HepG2 (cell line): ENCODE results near the gene LCN1. TPM values are rescaled to one million over a fixed set of nuclear protein-coding genes. Genes with fewer than 3 reads are reported as not detected.

Source experiments
- ATAC-seq: fragments of 200-7000 bp; cut with Tn5 transposase; 3 replicates; pipeline ENCODE4 v1.9.1; 2020; ENCODE audit warnings: mild to moderate bottlenecking, moderate library complexity
- Bru-seq: library from RNA; stranded (reverse); fragments of 400-500 nt; gene quantifications from one replicate; lab custom pipeline; 2021; lab: Mats Ljungman, UMichigan
- BruChase-seq, 2 experiments: library from RNA; stranded (reverse); fragments of 400-500 nt; gene quantifications; one replicate each; lab custom pipeline; 2021; lab: Mats Ljungman, UMichigan
- BruUV-seq: library from RNA; stranded (reverse); fragments of 400-500 nt; replicated peaks from 2 replicates; lab custom pipeline; 2021; lab: Mats Ljungman, UMichigan
- CTCF ChIA-PET: fragments of 300-600 bp; formaldehyde crosslinking; extraction: SDS; loops from one replicate; lab custom pipeline; 2021; ENCODE audit warnings: low total read pairs, inconsistent platforms, low intra/inter-chr PET ratio; lab: Yijun Ruan, JAX
- POLR2A ChIA-PET: fragments of 350-600 bp; sonication (Branson Sonifier 250); formaldehyde crosslinking; loops from one replicate; lab custom pipeline; 2020; ENCODE audit warnings: antibody characterized with exemption, inconsistent platforms; lab: Yijun Ruan, JAX
- DNase-seq: peaks from one replicate; pipeline ENCODE4 v3.0.0-alpha.2; 2015; ENCODE audit warnings: low spot score
- FAIRE-seq: peaks from 3 replicates; lab custom pipeline; 2011; peaks lifted over from hg19 to GRCh38; lab: Jason Lieb, UNC
- H2AFZ ChIP-seq: one replicate; pipeline ENCODE4 v1.6.1; 2011; ENCODE audit warnings: low read length, inconsistent platforms
- H3K27ac ChIP-seq: fragments of 300-600 bp; 3 replicates; pipeline ENCODE4 v1.8.0; 2011; ENCODE audit warnings: mixed run types, mild to moderate bottlenecking, mixed read lengths, low read length, inconsistent platforms; ENCODE audit not compliant: insufficient read depth; ENCODE audit errors: extremely low read length
- H3K27me3 ChIP-seq, 2 experiments: fragments of 200-600 bp in 1 of 2; 2 replicates in 1 of 2; 3 replicates in 1 of 2; pipeline versions ENCODE4 v1.6.0 to v1.8.0; 2011; ENCODE audit warnings: low read length in 2 of 2, mild to moderate bottlenecking in 2 of 2, moderate library complexity in 2 of 2, inconsistent platforms in 1 of 2; ENCODE audit not compliant: insufficient read depth in 2 of 2, control insufficient read depth in 1 of 2
- H3K36me3 ChIP-seq, 2 experiments: fragments of 200-600 bp in 1 of 2; replicated peaks in 1 of 2; 2 replicates in 1 of 2; 3 replicates in 1 of 2; pipeline versions ENCODE4 v1.5.1 to v1.8.0; 2011; ENCODE audit warnings: low read length in 2 of 2, inconsistent platforms in 1 of 2; ENCODE audit not compliant: insufficient read depth in 2 of 2, control insufficient read depth in 1 of 2
- H3K4me1 ChIP-seq: 2 replicates; pipeline ENCODE4 v1.5.1; 2012; ENCODE audit warnings: low read length, inconsistent platforms; ENCODE audit not compliant: insufficient read depth
- H3K4me2 ChIP-seq: 2 replicates; pipeline ENCODE4 v1.6.0; 2011; ENCODE audit warnings: low read depth, low read length, inconsistent platforms
- H3K4me3 ChIP-seq, 3 experiments: fragments of 200-600 bp in 1 of 3; sonication (generic), shearing (Covaris generic) in 1 of 3; replicated peaks in 1 of 3; 2 replicates each; pipeline ENCODE4 v1.5.1; 2011 to 2016; ENCODE audit warnings: low read length in 3 of 3, inconsistent platforms in 2 of 3, low read depth in 2 of 3, mild to moderate bottlenecking in 2 of 3, control low read depth in 1 of 3, mixed read lengths in 1 of 3; ENCODE audit not compliant: insufficient read depth in 1 of 3
- H3K79me2 ChIP-seq: one replicate; pipeline ENCODE4 v1.6.1; 2011; ENCODE audit warnings: low read length, inconsistent platforms; ENCODE audit not compliant: insufficient read depth
- H3K9ac ChIP-seq: 2 replicates; pipeline ENCODE4 v1.6.0; 2011; ENCODE audit warnings: mild to moderate bottlenecking, low read depth, low read length, inconsistent platforms; ENCODE audit not compliant: insufficient read depth
- H3K9me3 ChIP-seq: 2 replicates; pipeline ENCODE4 v1.5.1; 2012; ENCODE audit warnings: mild to moderate bottlenecking, low read length
- H4K20me1 ChIP-seq: 2 replicates; pipeline ENCODE4 v1.6.0; 2011; ENCODE audit warnings: inconsistent platforms, mild to moderate bottlenecking, low read length, moderate library complexity; ENCODE audit not compliant: insufficient read depth
- AHR ChIP-seq: IDR thresholded peaks from 2 replicates; pipeline ENCODE4 v1.6.1; 2018; ENCODE audit warnings: missing genetic modification reagents, missing compliant biosample characterization
- AKAP8 ChIP-seq: sonication (generic); formaldehyde crosslinking; IDR thresholded peaks from 2 replicates; pipeline ENCODE4 v1.5.1; 2020; ENCODE audit warnings: mild to moderate bottlenecking, missing genetic modification reagents
- CREB1 ChIP-seq, 2 experiments: fragments of 450-650 bp in 1 of 2; IDR thresholded peaks; 2 replicates each; pipeline ENCODE4 v1.6.1; 2016 to 2017; ENCODE audit warnings: control low read depth in 1 of 2, mild to moderate bottlenecking in 1 of 2, missing compliant biosample characterization in 1 of 2, missing genetic modification characterization in 1 of 2
- DNMT3B ChIP-seq: conservative IDR thresholded peaks from 2 replicates; pipeline ENCODE4 v1.6.1; 2016; ENCODE audit warnings: missing biosample characterization, control low read depth
- HES4 ChIP-seq: sonication (generic); formaldehyde crosslinking; IDR thresholded peaks from 2 replicates; pipeline ENCODE4 v1.9.0; 2021; ENCODE audit warnings: mild to moderate bottlenecking, missing genetic modification reagents, borderline replicate concordance
- KDM2A ChIP-seq: sonication (generic); formaldehyde crosslinking; IDR thresholded peaks from 2 replicates; pipeline ENCODE4 v1.4.0; 2020; ENCODE audit warnings: low read depth, missing genetic modification reagents, borderline replicate concordance
- KLF13 ChIP-seq: sonication (generic); formaldehyde crosslinking; IDR thresholded peaks from 2 replicates; pipeline ENCODE4 v1.4.0; 2020; ENCODE audit warnings: mild to moderate bottlenecking, missing genetic modification reagents
- KMT2B ChIP-seq: IDR thresholded peaks from 2 replicates; pipeline ENCODE4 v1.6.1; 2016; ENCODE audit warnings: missing genetic modification reagents, missing compliant biosample characterization
- NPAS2 ChIP-seq: sonication (generic); formaldehyde crosslinking; IDR thresholded peaks from 2 replicates; pipeline ENCODE4 v1.8.0; 2022; ENCODE audit warnings: mild to moderate bottlenecking, missing genetic modification reagents, borderline replicate concordance
- PHB2 ChIP-seq: fragments of 450-650 bp; IDR thresholded peaks from 2 replicates; pipeline ENCODE4 v1.6.1; 2018; ENCODE audit not compliant: partially characterized antibody
- RFX5 ChIP-seq: IDR thresholded peaks from 2 replicates; pipeline ENCODE4 v1.6.1; 2011; ENCODE audit warnings: low read depth, low read length, improper control_type of control experiment
- RNF219 ChIP-seq: sonication (generic); formaldehyde crosslinking; IDR thresholded peaks from 2 replicates; pipeline ENCODE4 v1.5.0; 2020; ENCODE audit warnings: mild to moderate bottlenecking, missing genetic modification reagents
- ZBTB20 ChIP-seq: sonication (generic); formaldehyde crosslinking; IDR thresholded peaks from 2 replicates; pipeline ENCODE4 v1.8.1; 2023; ENCODE audit warnings: missing genetic modification reagents, low read depth, mild to moderate bottlenecking, borderline replicate concordance
- ZGPAT ChIP-seq: IDR thresholded peaks from 2 replicates; pipeline ENCODE4 v1.6.1; 2016; ENCODE audit warnings: mild to moderate bottlenecking
- ZNF549 ChIP-seq: sonication (generic); formaldehyde crosslinking; IDR thresholded peaks from 2 replicates; pipeline ENCODE4 v1.5.0; 2020; ENCODE audit warnings: missing genetic modification reagents
- ZNF782 ChIP-seq: sonication (generic); formaldehyde crosslinking; IDR thresholded peaks from 2 replicates; pipeline ENCODE4 v1.4.0; 2020; ENCODE audit warnings: missing genetic modification reagents, mild to moderate bottlenecking, borderline replicate concordance
- ZNF850 ChIP-seq: sonication (generic); formaldehyde crosslinking; conservative IDR thresholded peaks from 2 replicates; pipeline ENCODE4 v1.9.0; 2021; ENCODE audit warnings: mild to moderate bottlenecking, missing genetic modification reagents
- WGBS: methylation state at CpG from one replicate; pipeline ENCODE4 v1.1.6; 2017; ENCODE audit warnings: low lambda C conversion rate; 5-methylcytosine and 5-hydroxymethylcytosine counted together
- in situ Hi-C: cut with HindIII; loops from 2 replicates; pipeline ENCODE4 v1.10.0; 2017; ENCODE audit warnings: low pct_unique_long_range_greater_than_20kb; ENCODE audit not compliant: extremely low pct_ligation_motif_present
- intact Hi-C: fragments of 100-400 bp; cut with micrococcal nuclease; formaldehyde crosslinking; loops from one replicate; pipeline ENCODE4 v1.10.0; 2022; ENCODE audit not compliant: unreplicated experiment
- long read RNA-seq, 2 experiments: library from RNA in 1 of 2; library from polyadenylated mRNA in 1 of 2; stranded (forward) in 1 of 2; unstranded in 1 of 2; transcript quantifications; one replicate each; pipeline ENCODE4 v2.0.0, GENCODE V29; 2019 to 2022
- polyA minus RNA-seq, 3 experiments: library from RNA; depleted of rRNA, polyadenylated mRNA; stranded (reverse); fragments of >200 nt; gene quantifications; 2 replicates each; pipeline ENCODE4 v1.2.3, GENCODE V29; 2011; ENCODE audit warnings: low replicate concordance in 1 of 3
- polyA plus RNA-seq, 8 experiments: library from polyadenylated mRNA; depleted of rRNA in 3 of 8; stranded (reverse) in 7 of 8; unstranded in 1 of 8; fragments of >200 nt; fragmentation: Illumina TruSeq in 4 of 8; extraction: Trizol in 4 of 8; gene quantifications; 2 replicates each; pipeline versions ENCODE4 v1.2.1 to v1.2.3, GENCODE V29; 2011 to 2016; ENCODE audit warnings: low read depth in 4 of 8, missing spikeins in 1 of 8, mixed read lengths in 1 of 8; ENCODE audit not compliant: insufficient read depth in 1 of 8
- total RNA-seq, 5 experiments: library from RNA; depleted of rRNA; stranded (reverse); fragments of >200 nt; fragmentation: Illumina TruSeq; extraction: Trizol; gene quantifications; 2 replicates each; pipeline ENCODE4 v1.2.3, GENCODE V29; 2016; ENCODE audit warnings: low read depth in 1 of 5

Gene LCN1
- total RNA-seq (2016; rRNA removed; fragmentation: Illumina TruSeq; extraction: Trizol) = not detected in 2 replicates
- not detected in 2 replicates for total RNA-seq (2016; cell fraction: cytosol; rRNA removed; fragmentation: Illumina TruSeq; extraction: Trizol; ENCODE audit: low read depth)
- not detected in 2 replicates for total RNA-seq (2016; cell fraction: insoluble cytoplasmic fraction; rRNA removed; fragmentation: Illumina TruSeq; extraction: Trizol)
- total RNA-seq (2016; cell fraction: membrane; rRNA removed; fragmentation: Illumina TruSeq; extraction: Trizol) = not detected in 2 replicates
- total RNA-seq (2016; cell fraction: nucleus; rRNA removed; fragmentation: Illumina TruSeq; extraction: Trizol) = not detected in 2 replicates
- not detected in 2 replicates for polyA plus RNA-seq (2011; rRNA removed)
- 0.09 TPM in 1 of 2 replicates, not detected in the other for polyA plus RNA-seq (2011; cell fraction: cytosol; rRNA removed)
- polyA plus RNA-seq (2011; cell fraction: nucleus; rRNA removed) = not detected in 2 replicates
- not detected in 2 replicates for polyA plus RNA-seq (2012)
- polyA plus RNA-seq (2016; cell fraction: cytosol; fragmentation: Illumina TruSeq; extraction: Trizol; ENCODE audit: low read depth) = not detected in 2 replicates
- polyA plus RNA-seq (2016; cell fraction: insoluble cytoplasmic fraction; fragmentation: Illumina TruSeq; extraction: Trizol; ENCODE audit: low read depth) = not detected in 2 replicates
- polyA plus RNA-seq (2016; cell fraction: membrane; fragmentation: Illumina TruSeq; extraction: Trizol; ENCODE audit: low read depth) = not detected in 2 replicates
- not detected in 2 replicates for polyA plus RNA-seq (2016; cell fraction: nucleus; fragmentation: Illumina TruSeq; extraction: Trizol; ENCODE audit: insufficient read depth, low read depth)
- polyA minus RNA-seq (2011; rRNA and poly(A)+ RNA removed; ENCODE audit: low replicate concordance) = not detected in 2 replicates
- polyA minus RNA-seq (2011; cell fraction: cytosol; rRNA and poly(A)+ RNA removed) = not detected in 2 replicates
- polyA minus RNA-seq (2011; cell fraction: nucleus; rRNA and poly(A)+ RNA removed) = not detected in 2 replicates
- not detected for Bru-seq, nascent RNA
- not detected for BruChase-seq, experiment 1, labeled RNA remaining after a 6-hour chase
- BruChase-seq, experiment 2, labeled RNA remaining after a 2-hour chase = not detected
- long read RNA-seq, experiment 1 = 0 reads
- long read RNA-seq, experiment 2 = 0 reads

DNA sequence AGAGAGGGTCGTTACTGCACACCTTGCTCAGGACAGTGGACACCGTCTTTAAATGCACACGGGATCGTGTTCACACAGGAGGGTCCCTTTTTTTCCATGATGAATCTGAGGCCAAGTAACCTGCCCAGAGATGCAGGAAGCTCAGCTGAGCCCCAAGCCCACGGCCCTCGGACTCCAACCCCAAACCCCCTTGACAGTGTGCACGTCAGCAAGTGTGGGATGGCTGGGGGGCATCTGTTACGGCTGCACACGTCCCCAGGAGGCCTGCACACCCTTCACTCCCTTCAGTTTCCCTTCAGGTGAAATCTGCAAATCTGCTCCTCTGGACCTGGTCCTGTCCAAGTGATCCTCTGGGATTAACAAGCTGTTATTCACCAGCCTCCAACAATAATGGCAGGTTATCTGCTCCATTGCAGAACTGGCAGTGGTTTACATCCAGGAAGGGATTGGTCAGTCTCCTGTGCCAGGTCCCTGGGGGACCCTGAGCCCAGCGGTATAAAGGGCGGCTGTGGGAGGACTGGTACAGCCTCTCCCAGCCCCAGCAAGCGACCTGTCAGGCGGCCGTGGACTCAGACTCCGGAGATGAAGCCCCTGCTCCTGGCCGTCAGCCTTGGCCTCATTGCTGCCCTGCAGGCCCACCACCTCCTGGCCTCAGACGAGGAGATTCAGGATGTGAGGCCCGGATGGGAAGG is at the start of gene LCN1:
TSS of gene LCN1 (plus strand) at position 525 of the 692 bp plus-strand sequence. CDS start at position 583, 58 bp downstream.
- H3K36me3 ChIP-seq = no peaks in the 10 kb centered on the region
- CTCF ChIA-PET = no interaction called here
- ATAC-seq = no peak
- no peaks in the 10 kb centered on the region for H3K79me2 ChIP-seq
- no peak within 1 kb of the TSS for H2AFZ ChIP-seq
- intact Hi-C loops = no loop called here
- 11% methylated on average over 8 of the region's 18 CpGs for WGBS
- no peaks in the 10 kb centered on the region for H4K20me1 ChIP-seq
- in situ Hi-C loops = no loop called here
- no peak within 1 kb of the TSS for H3K4me3 ChIP-seq
- FAIRE-seq = no peak
- no peak for TF ChIP-seq ZNF782 (CRISPR knock-in tag)
- no peak for TF ChIP-seq KLF13
- no peak for TF ChIP-seq KMT2B
- no peak for TF ChIP-seq ZNF850 (CRISPR knock-in tag)
- no peak for TF ChIP-seq AKAP8 (CRISPR knock-in tag)
- TF ChIP-seq RNF219 (CRISPR knock-in tag) = no peak
- TF ChIP-seq DNMT3B (CRISPR knock-in tag) = no peak
- no peak for TF ChIP-seq ZBTB20 (CRISPR knock-in tag)
- no peak for TF ChIP-seq ZGPAT (CRISPR knock-in tag)
- TF ChIP-seq PHB2 = no peak
- no peak for TF ChIP-seq HES4 (CRISPR knock-in tag)
- TF ChIP-seq CREB1 (IDR thresholded peaks at IDR 0.05) = no peak
- TF ChIP-seq CREB1 (CRISPR knock-in tag; IDR thresholded peaks at IDR 0.05) = no peak
- no peak for TF ChIP-seq AHR (CRISPR knock-in tag)
- no peak for TF ChIP-seq NPAS2 (CRISPR knock-in tag)
- no peak for TF ChIP-seq ZNF549 (CRISPR knock-in tag)
- TF ChIP-seq RFX5 = no peak
- TF ChIP-seq KDM2A (CRISPR knock-in tag) = no peak
- DNase-seq = no peak
- H3K4me2 ChIP-seq = no peak within 1 kb of the TSS
- peaks cover 9% of the 10 kb centered on the region for H3K4me1 ChIP-seq
- BruUV-seq = no TSS peak
- H3K9ac ChIP-seq = no peak within 1 kb of the TSS
- POLR2A ChIA-PET = no interaction called here
- H3K9me3 ChIP-seq = no peaks in the 10 kb centered on the region
- no peak within 1 kb of the TSS for H3K27ac ChIP-seq
- peaks cover 8 to 57% of the 10 kb centered on the region in 2 experiments for H3K27me3 ChIP-seq
